ENCODE measurements around the gene ACBD6. TPM values are rescaled to one million over a fixed set of nuclear protein-coding genes. Genes with fewer than 3 reads are reported as not detected.

The ACBD6 gene
- total RNA-seq, 5 donors from 2014 or later (not counting 1 experiment from before 2014, with no cell fraction given) = 44.3 to 58.5 (median 53.0) TPM

DNA sequence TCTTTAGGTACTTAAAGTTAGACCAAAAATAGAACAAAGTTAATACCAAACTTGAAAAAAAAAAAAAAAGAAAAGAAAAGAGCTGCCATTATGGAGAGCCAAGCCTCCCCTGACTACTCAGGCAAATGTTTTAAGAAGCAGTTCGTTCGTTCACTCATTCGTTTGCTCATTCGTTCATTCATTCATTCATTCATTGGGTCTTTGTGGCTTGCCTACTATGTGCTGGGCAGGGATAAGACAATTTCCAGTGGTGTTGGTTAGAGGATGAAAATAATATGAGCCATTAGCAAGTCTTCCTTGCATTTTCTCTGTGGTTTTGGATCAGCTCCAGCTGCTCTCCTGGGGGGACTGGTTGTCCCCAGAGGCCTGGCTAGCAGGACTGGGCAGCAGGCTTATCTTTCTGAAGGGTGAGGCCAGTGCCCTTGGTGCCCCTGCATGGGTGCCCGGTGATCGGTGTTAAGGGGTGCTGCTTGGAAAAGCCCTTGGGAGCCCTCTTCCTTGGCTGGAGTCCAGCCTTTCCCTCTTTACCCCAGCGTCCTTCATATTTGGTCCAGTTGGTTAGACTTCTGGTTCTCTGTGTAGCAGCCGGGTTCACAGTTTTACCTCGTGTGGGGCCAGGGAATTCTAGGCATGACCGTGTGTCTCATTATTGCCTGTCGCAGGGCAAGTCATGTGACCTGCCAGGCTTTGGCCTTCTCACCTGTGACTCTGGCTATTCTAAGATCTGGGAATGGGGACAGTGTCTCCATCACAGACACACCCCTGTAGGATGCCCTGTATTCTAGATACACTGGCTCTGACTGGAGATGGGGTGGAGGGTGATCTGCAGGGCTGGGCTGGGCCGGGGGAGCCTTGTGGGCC lies 239.5 kb downstream of the ACBD6 start:
- H3K27ac ChIP-seq (ENCODE audit: low read length) = no peak overlapping the region
- ChIA-PET POLR2A (no interaction called here), CTCF (interaction anchor here in 1 of 2 donors (1.9 kb wide), 1 partner anchor 10 kb away, joined by 6 read pairs; no protein-coding TSS in a partner anchor)
- Mint-ChIP-seq H3K4me3 (no peak overlapping the region), H3K36me3 (no peaks in the 10 kb centered on the region), H3K27ac (no peak overlapping the region), H3K9me3 (no peaks in the 10 kb centered on the region), H3K27me3 (peaks cover 2 to 6% of the 10 kb centered on the region in 2 donors), H3K4me1 (peaks cover 0 to 3% (median 0%) of the 10 kb centered on the region in 3 donors)
- H3K4me3 ChIP-seq (ENCODE audit: control insufficient read depth in 1 of 2, extremely low read depth in 1 of 2, low read length in 1 of 2) = no peak overlapping the region
- DNase-seq = no peak
- H3K36me3 ChIP-seq (ENCODE audit: control insufficient read depth in 2 of 2, extremely low read depth in 1 of 2, insufficient read depth in 1 of 2, low read length in 1 of 2) = no peaks in the 10 kb centered on the region
- no peaks in the 10 kb centered on the region for H3K4me1 ChIP-seq (ENCODE audit: control insufficient read depth in 1 of 2, extremely low read depth in 1 of 2, insufficient read depth in 2 of 2, low read length in 2 of 2)
- H3K9me3 ChIP-seq = no peaks in the 10 kb centered on the region
- no peak for ATAC-seq (replicated peaks in 1 of 4)
- WGBS (ENCODE audit: insufficient coverage) = 68% methylated on average over 6 of the region's 12 CpGs
- H3K27me3 ChIP-seq (replicated peaks in 1 of 2; ENCODE audit: control insufficient read depth in 2 of 2, extremely low read depth in 1 of 2, insufficient read depth in 2 of 2, low read length in 1 of 2) = peaks cover 0 to 27% of the 10 kb centered on the region in 2 experiments

DNA sequence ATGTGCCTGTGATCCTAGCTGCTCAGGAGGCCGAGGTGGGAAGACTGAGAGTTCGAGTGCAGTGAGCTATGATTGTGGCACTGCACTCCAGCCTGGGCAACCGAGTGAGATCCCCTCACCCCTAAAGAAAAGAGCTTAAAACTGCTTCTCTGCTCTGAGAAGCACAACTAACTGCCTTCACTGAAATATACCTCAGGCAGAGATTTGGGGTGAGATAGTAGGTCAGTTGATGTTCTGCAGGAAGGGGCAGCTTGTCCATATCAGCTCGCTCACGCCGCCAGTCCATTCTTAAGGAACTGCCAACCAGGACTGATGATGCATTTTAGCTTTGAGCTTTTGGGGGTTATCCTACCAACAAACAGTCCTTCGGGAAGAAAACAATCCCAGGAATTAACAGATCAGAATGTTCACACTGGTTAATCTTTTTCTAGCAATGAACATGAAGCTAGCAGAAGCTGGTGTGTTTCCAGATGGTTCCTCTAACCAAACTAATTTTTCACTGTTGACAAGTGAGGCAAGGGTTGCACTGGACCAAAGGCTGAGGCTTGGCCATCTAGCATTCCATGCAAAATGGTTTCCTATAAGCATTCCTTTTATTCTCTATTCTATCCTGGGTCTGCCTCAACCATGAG lies 240.7 kb downstream of the ACBD6 start:
- Histone ChIP-seq H3K4me1 (ENCODE audit: control insufficient read depth in 1 of 2, extremely low read depth in 1 of 2, insufficient read depth in 2 of 2, low read length in 2 of 2) (no peaks in the 10 kb centered on the region), H3K27me3 (replicated peaks in 1 of 2; ENCODE audit: control insufficient read depth in 2 of 2, extremely low read depth in 1 of 2, insufficient read depth in 2 of 2, low read length in 1 of 2) (peaks cover 0 to 38% of the 10 kb centered on the region in 2 experiments), H3K27ac (ENCODE audit: low read length) (no peak overlapping the region), H3K4me3 (ENCODE audit: control insufficient read depth in 1 of 2, extremely low read depth in 1 of 2, low read length in 1 of 2) (no peak overlapping the region), H3K9me3 (no peaks in the 10 kb centered on the region), H3K36me3 (ENCODE audit: control insufficient read depth in 2 of 2, extremely low read depth in 1 of 2, insufficient read depth in 1 of 2, low read length in 1 of 2) (no peaks in the 10 kb centered on the region)
- no peak overlapping the region for H3K4me3 Mint-ChIP-seq
- peaks cover 0 to 5% (median 0%) of the 10 kb centered on the region in 3 donors for H3K4me1 Mint-ChIP-seq
- H3K36me3 Mint-ChIP-seq = no peaks in the 10 kb centered on the region
- ATAC-seq (replicated peaks in 1 of 4) (no peak), DNase-seq (no peak)
- H3K27ac Mint-ChIP-seq = no peak overlapping the region
- 82% methylated on average over 4 of the region's 7 CpGs for WGBS (ENCODE audit: insufficient coverage)
- H3K9me3 Mint-ChIP-seq = no peaks in the 10 kb centered on the region
- ChIA-PET POLR2A (interaction anchor here in 1 of 2 donors (0.5 kb wide), 1 partner anchor 791 kb away, joined by 3 read pairs; no protein-coding TSS in a partner anchor), CTCF (interaction anchor here in 1 of 2 donors (1.9 kb wide), 1 partner anchor 9 kb away, joined by 6 read pairs; no protein-coding TSS in a partner anchor)
- H3K27me3 Mint-ChIP-seq = peaks cover 7 to 18% of the 10 kb centered on the region in 2 donors

DNA sequence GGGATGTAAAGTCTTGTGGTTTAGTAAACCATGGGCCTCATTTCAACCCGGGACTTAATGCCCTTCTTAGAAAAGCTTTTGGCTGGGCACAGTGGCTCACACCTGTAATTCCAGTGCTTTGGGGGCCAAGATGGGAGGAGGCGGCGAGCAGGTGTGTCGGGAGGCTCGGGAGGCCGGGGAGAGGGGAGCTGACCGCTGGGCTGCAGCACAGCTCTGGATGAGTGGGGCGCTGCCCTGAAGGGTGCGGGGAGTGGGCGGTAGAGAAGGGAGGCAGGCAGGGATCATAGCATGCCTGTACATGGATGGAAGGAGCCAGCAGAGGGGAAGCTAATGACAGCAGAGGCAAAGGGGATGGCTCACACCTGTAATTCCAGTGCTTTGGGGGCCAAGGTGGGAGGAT lies 241.3 kb downstream of the ACBD6 start:
- no peak overlapping the region for H3K27ac Mint-ChIP-seq
- 90% methylated on average over 10 of the region's 10 CpGs for WGBS (ENCODE audit: insufficient coverage)

DNA sequence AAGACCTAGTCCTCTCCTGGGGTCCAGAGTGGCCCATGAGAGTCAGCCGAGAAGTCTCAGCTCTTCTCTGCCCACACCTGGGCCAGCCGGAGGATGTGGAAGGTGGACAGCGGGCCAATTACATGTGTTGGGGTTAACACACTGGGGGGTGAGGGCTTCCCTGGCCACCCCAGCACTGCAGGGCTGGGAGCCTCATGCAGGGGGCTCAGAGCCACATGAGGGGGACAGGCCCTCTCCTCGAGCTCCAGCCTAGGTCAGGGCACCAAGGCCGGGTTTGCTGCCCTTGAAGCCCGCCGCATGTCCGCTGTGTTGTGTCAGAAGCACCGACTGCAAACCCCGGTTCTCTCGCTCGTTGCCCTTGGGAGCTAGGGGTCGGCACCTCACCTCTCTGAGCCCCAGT lies 241.8 kb downstream of the ACBD6 start:
- H3K36me3 Mint-ChIP-seq = no peaks in the 10 kb centered on the region
- H3K27ac ChIP-seq (ENCODE audit: low read length) = no peak overlapping the region
- H3K27me3 ChIP-seq (replicated peaks in 1 of 2; ENCODE audit: control insufficient read depth in 2 of 2, extremely low read depth in 1 of 2, insufficient read depth in 2 of 2, low read length in 1 of 2) = peaks cover 0 to 49% of the 10 kb centered on the region in 2 experiments
- H3K9me3 ChIP-seq = no peaks in the 10 kb centered on the region
- no peak overlapping the region for H3K4me3 Mint-ChIP-seq
- H3K4me3 ChIP-seq (ENCODE audit: control insufficient read depth in 1 of 2, extremely low read depth in 1 of 2, low read length in 1 of 2) = no peak overlapping the region
- H3K27ac Mint-ChIP-seq = no peak overlapping the region
- ATAC-seq (replicated peaks in 1 of 4) (no peak), DNase-seq (no peak)
- no peaks in the 10 kb centered on the region for H3K4me1 ChIP-seq (ENCODE audit: control insufficient read depth in 1 of 2, extremely low read depth in 1 of 2, insufficient read depth in 2 of 2, low read length in 2 of 2)
- H3K4me1 Mint-ChIP-seq = peaks cover 0 to 5% (median 0%) of the 10 kb centered on the region in 3 donors
- no peaks in the 10 kb centered on the region for H3K9me3 Mint-ChIP-seq
- ChIA-PET CTCF (interaction anchor here in 1 of 2 donors (1.9 kb wide), 1 partner anchor 8 kb away, joined by 6 read pairs; no protein-coding TSS in a partner anchor), POLR2A (no interaction called here)
- WGBS (ENCODE audit: insufficient coverage) = 86% methylated on average over 10 of the region's 13 CpGs
- no peaks in the 10 kb centered on the region for H3K36me3 ChIP-seq (ENCODE audit: control insufficient read depth in 2 of 2, extremely low read depth in 1 of 2, insufficient read depth in 1 of 2, low read length in 1 of 2)
- peaks cover 15 to 29% of the 10 kb centered on the region in 2 donors for H3K27me3 Mint-ChIP-seq

More for the DNA sequence above, 241.3 kb downstream of the ACBD6 start:
- no peaks in the 10 kb centered on the region for H3K36me3 Mint-ChIP-seq
- H3K4me3 Mint-ChIP-seq = no peak overlapping the region
- ATAC-seq (replicated peaks in 1 of 4) (no peak), DNase-seq (no peak)
- ChIA-PET CTCF (interaction anchor here in 1 of 2 donors (1.9 kb wide), 1 partner anchor 8 kb away, joined by 6 read pairs; no protein-coding TSS in a partner anchor), POLR2A (no interaction called here)
- no peak overlapping the region for H3K27ac ChIP-seq (ENCODE audit: low read length)
- no peaks in the 10 kb centered on the region for H3K4me1 ChIP-seq (ENCODE audit: control insufficient read depth in 1 of 2, extremely low read depth in 1 of 2, insufficient read depth in 2 of 2, low read length in 2 of 2)
- H3K27me3 ChIP-seq (replicated peaks in 1 of 2; ENCODE audit: control insufficient read depth in 2 of 2, extremely low read depth in 1 of 2, insufficient read depth in 2 of 2, low read length in 1 of 2) = peaks cover 0 to 44% of the 10 kb centered on the region in 2 experiments
- H3K4me3 ChIP-seq (ENCODE audit: control insufficient read depth in 1 of 2, extremely low read depth in 1 of 2, low read length in 1 of 2) = no peak overlapping the region
- peaks cover 0 to 5% (median 0%) of the 10 kb centered on the region in 3 donors for H3K4me1 Mint-ChIP-seq
- peaks cover 13 to 24% of the 10 kb centered on the region in 2 donors for H3K27me3 Mint-ChIP-seq
- no peaks in the 10 kb centered on the region for H3K9me3 Mint-ChIP-seq
- no peaks in the 10 kb centered on the region for H3K9me3 ChIP-seq
- no peaks in the 10 kb centered on the region for H3K36me3 ChIP-seq (ENCODE audit: control insufficient read depth in 2 of 2, extremely low read depth in 1 of 2, insufficient read depth in 1 of 2, low read length in 1 of 2)

DNA sequence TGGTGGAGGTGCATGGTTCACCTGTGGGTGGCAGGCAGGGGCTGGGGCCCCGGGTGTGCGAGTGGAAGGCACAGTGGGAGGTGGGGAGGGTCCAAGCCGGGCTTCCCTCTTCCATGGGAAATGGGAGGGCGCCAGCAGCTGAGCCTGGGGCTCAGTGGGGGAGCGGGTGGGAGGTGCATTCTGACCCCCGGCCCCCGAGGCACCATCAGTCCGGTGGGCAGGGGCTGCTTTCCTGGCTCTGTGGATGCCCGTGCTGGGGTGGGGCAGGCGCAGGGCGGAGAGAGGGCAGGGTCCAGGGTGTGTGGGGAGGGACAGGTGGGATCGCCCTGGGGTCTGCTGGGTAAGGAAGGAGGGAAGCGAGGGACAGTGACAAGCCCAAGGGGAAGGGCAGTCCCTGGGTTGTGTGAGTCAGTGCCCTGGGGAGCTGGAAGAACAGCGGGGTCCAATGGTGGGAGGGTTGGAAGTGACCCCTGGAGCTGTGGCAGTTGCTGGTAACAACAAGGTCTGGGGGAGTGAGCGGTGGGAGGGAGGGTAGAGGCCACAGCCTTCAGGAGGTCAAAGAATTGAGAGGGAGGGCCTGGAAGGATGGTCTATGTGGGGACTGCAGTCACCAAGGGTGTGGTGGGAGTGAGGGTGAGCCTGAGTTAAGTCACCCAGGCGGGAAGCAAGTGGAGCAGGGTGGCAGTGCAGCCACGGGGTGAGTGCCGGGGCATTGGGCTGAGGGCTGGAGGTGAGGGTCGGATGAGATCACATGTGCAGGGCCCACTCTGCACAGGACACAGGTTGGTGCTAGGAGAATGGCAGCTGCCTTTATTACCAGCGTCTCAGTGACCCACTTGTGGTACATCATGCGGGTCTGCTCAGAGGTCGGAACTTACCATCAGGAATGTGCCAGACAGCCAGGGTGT lies 242.7 kb downstream of the ACBD6 start:
- Histone ChIP-seq H3K9me3 (no peaks in the 10 kb centered on the region), H3K27ac (ENCODE audit: low read length) (no peak overlapping the region), H3K36me3 (ENCODE audit: control insufficient read depth in 2 of 2, extremely low read depth in 1 of 2, insufficient read depth in 1 of 2, low read length in 1 of 2) (no peaks in the 10 kb centered on the region), H3K4me1 (ENCODE audit: control insufficient read depth in 1 of 2, extremely low read depth in 1 of 2, insufficient read depth in 2 of 2, low read length in 2 of 2) (no peaks in the 10 kb centered on the region), H3K27me3 (replicated peaks in 1 of 2; ENCODE audit: control insufficient read depth in 2 of 2, extremely low read depth in 1 of 2, insufficient read depth in 2 of 2, low read length in 1 of 2) (peaks cover 0 to 58% of the 10 kb centered on the region in 2 experiments), H3K4me3 (ENCODE audit: control insufficient read depth in 1 of 2, extremely low read depth in 1 of 2, low read length in 1 of 2) (no peak overlapping the region)
- no peak for DNase-seq
- CTCF ChIA-PET = no interaction called here
- no peak for ATAC-seq (replicated peaks in 1 of 4)
- Mint-ChIP-seq H3K27ac (no peak overlapping the region), H3K27me3 (peaks cover 15 to 34% of the 10 kb centered on the region in 2 donors), H3K9me3 (no peaks in the 10 kb centered on the region), H3K4me3 (no peak overlapping the region), H3K36me3 (no peaks in the 10 kb centered on the region), H3K4me1 (peaks cover 0 to 5% (median 0%) of the 10 kb centered on the region in 3 donors)
- POLR2A ChIA-PET = no interaction called here
- 84% methylated on average over 20 of the region's 22 CpGs for WGBS (ENCODE audit: insufficient coverage)

DNA sequence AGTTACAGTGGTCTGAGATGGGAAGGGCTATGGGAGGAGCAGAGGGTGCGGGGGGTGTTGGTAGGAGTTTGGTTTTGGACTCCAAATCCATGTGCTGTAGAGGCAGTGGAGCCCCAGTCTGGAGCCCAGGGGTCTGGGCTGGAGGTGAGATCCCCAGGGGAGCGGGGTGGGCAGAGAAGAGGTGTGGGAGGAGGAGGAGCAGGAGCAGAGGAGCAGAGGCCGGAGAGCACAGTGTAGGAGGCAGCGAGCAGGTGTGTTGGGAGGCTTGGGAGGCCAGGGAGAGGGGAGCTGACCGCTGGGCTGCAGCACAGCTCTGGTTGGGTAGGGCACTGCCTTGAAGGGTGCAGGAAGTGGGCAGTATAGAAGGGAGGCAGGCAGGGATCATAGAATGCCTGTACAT lies 243.4 kb downstream of the ACBD6 start:
- ATAC-seq (replicated peaks in 1 of 4) (no peak), DNase-seq (no peak)
- 86% methylated on average over 5 of the region's 5 CpGs for WGBS (ENCODE audit: insufficient coverage)
- ChIA-PET CTCF (no interaction called here), POLR2A (no interaction called here)
- H3K9me3 Mint-ChIP-seq = no peaks in the 10 kb centered on the region
- Histone ChIP-seq H3K36me3 (ENCODE audit: control insufficient read depth in 2 of 2, extremely low read depth in 1 of 2, insufficient read depth in 1 of 2, low read length in 1 of 2) (no peaks in the 10 kb centered on the region), H3K27me3 (replicated peaks in 1 of 2; ENCODE audit: control insufficient read depth in 2 of 2, extremely low read depth in 1 of 2, insufficient read depth in 2 of 2, low read length in 1 of 2) (peaks cover 0 to 65% of the 10 kb centered on the region in 2 experiments), H3K9me3 (no peaks in the 10 kb centered on the region), H3K27ac (ENCODE audit: low read length) (no peak overlapping the region), H3K4me3 (ENCODE audit: control insufficient read depth in 1 of 2, extremely low read depth in 1 of 2, low read length in 1 of 2) (no peak overlapping the region), H3K4me1 (ENCODE audit: control insufficient read depth in 1 of 2, extremely low read depth in 1 of 2, insufficient read depth in 2 of 2, low read length in 2 of 2) (no peaks in the 10 kb centered on the region)
- peaks cover 19 to 37% of the 10 kb centered on the region in 2 donors for H3K27me3 Mint-ChIP-seq
- H3K4me1 Mint-ChIP-seq = peaks cover 0 to 5% (median 0%) of the 10 kb centered on the region in 3 donors
- H3K4me3 Mint-ChIP-seq = no peak overlapping the region
- H3K27ac Mint-ChIP-seq = no peak overlapping the region
- H3K36me3 Mint-ChIP-seq = no peaks in the 10 kb centered on the region

All from T-cell (primary cell).